Tibial nerve (tissue), 4 donors: ENCODE results near the gene CCNI. TPM values are rescaled to one million over a fixed set of nuclear protein-coding genes. Genes with fewer than 3 reads are reported as not detected.
"Not testable (repeated sequence)": the region's sequence is repeated elsewhere in the genome, so short reads cannot be mapped to it uniquely, and the experiment has no call there.

Experiments used
- DNase-seq, 2 donors: peaks; one replicate each; pipeline ENCODE4 v3.0.0-alpha.2; 2019; ENCODE audit warnings: low spot score in 2 of 2
- H3K27ac ChIP-seq, 4 donors: fragments of 200-600 bp; sonication (generic) in 3 of 4; one replicate each; pipeline ENCODE4 v1.5.1; 2017 to 2019; ENCODE audit warnings: mild to moderate bottlenecking in 1 of 4
- H3K27me3 ChIP-seq, 2 donors: fragments of 200-600 bp; sonication (generic) in 1 of 2; one replicate each; pipeline versions ENCODE4 v1.5.1 to v1.6.0; 2017 to 2019
- H3K36me3 ChIP-seq, 3 donors: fragments of 200-600 bp; sonication (generic); one replicate each; pipeline ENCODE4 v1.5.1; 2018 to 2019
- H3K4me1 ChIP-seq, 4 donors: fragments of 200-600 bp; sonication (generic) in 3 of 4; one replicate each; pipeline ENCODE4 v1.5.1; 2017 to 2019
- H3K4me3 ChIP-seq, 4 donors: fragments of 200-600 bp; sonication (generic) in 3 of 4; one replicate each; pipeline ENCODE4 v1.5.1; 2017 to 2019; ENCODE audit warnings: mild to moderate bottlenecking in 1 of 4, moderate library complexity in 1 of 4
- H3K9me3 ChIP-seq, 4 donors: fragments of 200-600 bp; sonication (generic) in 3 of 4; one replicate each; pipeline ENCODE4 v1.5.1; 2017 to 2019
- EP300 ChIP-seq, 2 donors: sonication (generic); formaldehyde crosslinking; IDR thresholded peaks; one replicate each; pipeline ENCODE4 v1.6.1; 2017; ENCODE audit warnings: antibody characterized with exemption in 2 of 2, mild to moderate bottlenecking in 1 of 2
- POLR2A ChIP-seq, 2 donors: fragments of 450-650 bp; IDR thresholded peaks; one replicate each; pipeline ENCODE4 v1.6.1; 2017; ENCODE audit warnings: antibody characterized with exemption in 2 of 2, mild to moderate bottlenecking in 2 of 2, moderate library complexity in 2 of 2
- WGBS, 2 donors: methylation state at CpG; one replicate each; pipeline ENCODE4 v1.1.5; 2018; 5-methylcytosine and 5-hydroxymethylcytosine counted together
- total RNA-seq, 4 donors: library from RNA; depleted of rRNA; stranded (reverse); fragments of >200 nt; gene quantifications; one replicate each; pipeline ENCODE4 v1.1.0, GENCODE V29; 2016
- TF ChIP-seq, protein P1 (sequence below), 5 experiments: fragments of 200-600 bp in 3 of 5; fragments of 450-650 bp in 2 of 5; sonication (generic) in 3 of 5; IDR thresholded peaks; one replicate each; pipeline ENCODE4 v1.5.1; 2016 to 2019; ENCODE audit warnings: antibody characterized with exemption in 5 of 5, mild to moderate bottlenecking in 3 of 5, moderate library complexity in 2 of 5

Gene CCNI
- total RNA-seq, 4 donors from 2014 or later: 186 to 259 (median 198) TPM

DNA sequence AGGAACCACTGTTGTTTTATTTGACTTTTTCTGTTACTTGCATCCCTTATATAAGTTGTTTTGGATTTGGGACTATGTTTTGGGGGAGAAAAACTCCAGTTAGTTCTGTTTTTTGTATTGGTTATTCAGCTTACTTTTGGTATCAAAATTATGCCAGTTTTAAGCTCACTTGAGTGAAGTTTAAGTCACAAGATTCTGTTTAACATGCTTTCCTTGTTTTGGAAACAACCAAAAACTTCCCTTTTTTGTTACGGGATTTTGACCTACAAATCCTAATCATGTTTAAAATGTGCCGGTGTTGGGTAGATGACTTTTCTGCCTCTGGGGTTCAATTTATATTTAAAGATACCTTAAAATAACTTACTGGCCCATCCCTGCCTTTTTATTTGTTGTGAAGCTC lies 36.0 kb downstream of the CCNI start:
- no peak for TF ChIP-seq POLR2A (IDR thresholded peaks at IDR 0.05)
- TF ChIP-seq, protein P1, sequence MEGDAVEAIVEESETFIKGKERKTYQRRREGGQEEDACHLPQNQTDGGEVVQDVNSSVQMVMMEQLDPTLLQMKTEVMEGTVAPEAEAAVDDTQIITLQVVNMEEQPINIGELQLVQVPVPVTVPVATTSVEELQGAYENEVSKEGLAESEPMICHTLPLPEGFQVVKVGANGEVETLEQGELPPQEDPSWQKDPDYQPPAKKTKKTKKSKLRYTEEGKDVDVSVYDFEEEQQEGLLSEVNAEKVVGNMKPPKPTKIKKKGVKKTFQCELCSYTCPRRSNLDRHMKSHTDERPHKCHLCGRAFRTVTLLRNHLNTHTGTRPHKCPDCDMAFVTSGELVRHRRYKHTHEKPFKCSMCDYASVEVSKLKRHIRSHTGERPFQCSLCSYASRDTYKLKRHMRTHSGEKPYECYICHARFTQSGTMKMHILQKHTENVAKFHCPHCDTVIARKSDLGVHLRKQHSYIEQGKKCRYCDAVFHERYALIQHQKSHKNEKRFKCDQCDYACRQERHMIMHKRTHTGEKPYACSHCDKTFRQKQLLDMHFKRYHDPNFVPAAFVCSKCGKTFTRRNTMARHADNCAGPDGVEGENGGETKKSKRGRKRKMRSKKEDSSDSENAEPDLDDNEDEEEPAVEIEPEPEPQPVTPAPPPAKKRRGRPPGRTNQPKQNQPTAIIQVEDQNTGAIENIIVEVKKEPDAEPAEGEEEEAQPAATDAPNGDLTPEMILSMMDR (IDR thresholded peaks at IDR 0.05): no peak
- no peak for TF ChIP-seq EP300 (IDR thresholded peaks at IDR 0.05)
- WGBS, 2 donors: 88 to 89% methylated on average over 2 of the region's 2 CpGs
- H3K36me3 ChIP-seq: peaks cover 0 to 29% (median 5%) of the 10 kb centered on the region in 3 donors

DNA sequence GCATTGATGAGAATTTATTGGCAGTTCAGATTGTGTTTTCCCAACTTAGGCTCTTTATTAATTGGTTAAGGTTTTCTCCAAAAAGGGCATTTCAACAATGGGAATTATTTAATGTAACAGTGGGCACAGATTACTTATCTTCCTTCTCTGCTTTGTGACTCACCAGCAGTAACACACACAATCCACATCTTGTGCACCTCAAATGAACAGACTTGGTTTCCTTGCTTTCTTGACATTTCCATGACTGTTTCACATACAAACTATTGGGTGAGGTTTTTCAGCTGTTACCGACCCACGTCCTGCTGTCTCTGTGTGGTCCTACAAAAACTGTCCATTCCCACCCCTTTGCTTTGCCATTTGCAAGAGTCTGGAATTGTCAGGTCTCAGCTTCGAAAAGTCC lies 38.1 kb downstream of the CCNI start:
- H3K36me3 ChIP-seq: peaks cover 0 to 45% (median 5%) of the 10 kb centered on the region in 3 donors
- H3K4me3 ChIP-seq: no peak overlapping the region
- peaks cover 0 to 12% (median 2%) of the 10 kb centered on the region in 4 donors for H3K4me1 ChIP-seq
- DNase-seq: no peak
- no peaks in the 10 kb centered on the region for H3K27me3 ChIP-seq
- H3K9me3 ChIP-seq: no peaks in the 10 kb centered on the region
- 91 to 94% methylated on average over 3 of the region's 3 CpGs for WGBS, 2 donors
- no peak for TF ChIP-seq POLR2A (IDR thresholded peaks at IDR 0.05)
- TF ChIP-seq EP300 (IDR thresholded peaks at IDR 0.05): no peak
- TF ChIP-seq, protein P1 (IDR thresholded peaks at IDR 0.05): no peak
- no peak overlapping the region for H3K27ac ChIP-seq

More for the DNA sequence above, 36.0 kb downstream of the CCNI start:
- no peak overlapping the region for H3K27ac ChIP-seq
- H3K9me3 ChIP-seq: no peaks in the 10 kb centered on the region
- peaks cover 0 to 25% (median 2%) of the 10 kb centered on the region in 4 donors for H3K4me1 ChIP-seq
- H3K27me3 ChIP-seq: no peaks in the 10 kb centered on the region
- no peak for DNase-seq
- H3K4me3 ChIP-seq: no peak overlapping the region

DNA sequence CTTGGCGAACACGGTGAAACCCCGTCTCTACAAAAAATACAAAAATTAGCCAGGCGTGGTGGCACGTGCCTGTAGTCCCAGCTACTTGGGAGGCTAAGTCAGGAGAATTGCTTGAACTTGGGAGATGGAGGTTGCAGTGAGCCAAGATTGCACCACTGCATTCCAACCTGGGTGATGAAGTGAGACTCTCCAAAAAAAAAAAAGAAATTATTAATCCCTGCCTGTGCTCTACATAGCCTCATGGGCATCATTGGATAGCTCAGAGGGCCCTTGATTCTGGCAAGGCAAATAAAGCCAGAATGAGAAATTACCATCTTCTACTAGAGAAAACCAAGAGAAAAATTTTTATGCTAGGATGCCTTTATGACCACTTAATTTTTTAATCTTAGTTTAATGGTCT lies 38.6 kb downstream of the CCNI start:
- not testable (repeated sequence) for H3K27me3 ChIP-seq, H3K9me3 ChIP-seq, H3K4me3 ChIP-seq, DNase-seq
- H3K4me1 ChIP-seq: peaks cover 0 to 12% (median 2%) of the 10 kb centered on the region in 4 donors
- H3K27ac ChIP-seq: peak overlapping the region in 1 of 4 donors; percentile 2
- 98 to 99% methylated on average over 5 of the region's 5 CpGs for WGBS, 2 donors
- peaks cover 0 to 50% (median 5%) of the 10 kb centered on the region in 3 donors for H3K36me3 ChIP-seq

DNA sequence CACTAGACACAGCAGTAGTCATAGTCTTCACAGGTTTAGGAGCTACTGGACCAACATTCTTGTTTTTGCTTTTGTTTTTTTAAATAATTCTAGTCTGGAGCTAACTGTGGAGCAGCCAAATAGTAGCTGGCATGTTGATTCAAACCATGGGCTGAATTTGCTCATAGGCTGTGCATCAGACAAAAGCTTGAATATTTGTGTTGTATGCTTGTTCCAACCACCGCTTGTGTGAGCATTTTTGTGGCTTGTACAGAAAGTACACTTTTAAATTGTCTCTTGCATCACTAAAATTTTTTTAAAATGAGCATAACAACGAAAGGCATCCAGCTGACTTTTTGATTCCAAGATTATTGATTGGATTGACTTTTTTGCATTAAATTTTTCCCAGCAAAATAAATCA lies 39.6 kb downstream of the CCNI start:
- peaks cover 0 to 59% (median 5%) of the 10 kb centered on the region in 3 donors for H3K36me3 ChIP-seq
- H3K9me3 ChIP-seq: no peaks in the 10 kb centered on the region

DNA sequence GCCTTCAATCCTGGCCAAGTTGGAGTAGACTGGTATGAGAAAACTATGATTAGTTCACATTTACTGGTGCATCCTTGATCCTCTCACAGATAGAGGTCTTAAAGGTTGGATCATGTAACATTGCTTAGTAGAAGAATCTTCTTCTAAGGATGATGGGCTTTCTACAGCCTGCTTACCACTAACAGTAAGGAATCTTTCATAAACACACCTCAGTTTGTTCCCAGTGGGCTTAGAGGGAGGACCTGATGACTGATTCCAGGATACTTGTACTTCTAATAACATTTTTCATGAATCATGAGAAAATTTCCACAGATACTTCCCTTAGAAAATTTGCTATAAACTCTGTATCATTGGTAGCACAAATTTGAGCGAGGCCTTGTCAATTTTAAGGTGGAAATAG lies 40.6 kb downstream of the CCNI start:
- H3K9me3 ChIP-seq: no peaks in the 10 kb centered on the region
- H3K36me3 ChIP-seq: peaks cover 0 to 70% (median 5%) of the 10 kb centered on the region in 3 donors
- peaks cover 0 to 12% (median 6%) of the 10 kb centered on the region in 4 donors for H3K4me1 ChIP-seq
- H3K4me3 ChIP-seq: no peak overlapping the region
- TF ChIP-seq EP300 (IDR thresholded peaks at IDR 0.05) (no peak), POLR2A (IDR thresholded peaks at IDR 0.05) (no peak)
- WGBS, 2 donors: 97 to 98% methylated on average over 1 of the region's 1 CpG
- peak overlapping the region in 2 of 4 donors; percentile 61 to 68 for H3K27ac ChIP-seq
- no peak for DNase-seq
- H3K27me3 ChIP-seq: no peaks in the 10 kb centered on the region

More for the DNA sequence above, 39.6 kb downstream of the CCNI start:
- H3K27me3 ChIP-seq: no peaks in the 10 kb centered on the region
- 30 to 34% methylated on average over 2 of the region's 2 CpGs for WGBS, 2 donors
- TF ChIP-seq, protein P1 (IDR thresholded peaks at IDR 0.05): no peak
- TF ChIP-seq EP300 (IDR thresholded peaks at IDR 0.05) (peak in 1 of 2 donors; percentile 48), POLR2A (IDR thresholded peaks at IDR 0.05) (no peak)
- H3K27ac ChIP-seq: peak overlapping the region in 2 of 4 donors; percentile 61 to 68
- H3K4me3 ChIP-seq: no peak overlapping the region
- peaks cover 0 to 12% (median 6%) of the 10 kb centered on the region in 4 donors for H3K4me1 ChIP-seq
- DNase-seq: no peak

DNA sequence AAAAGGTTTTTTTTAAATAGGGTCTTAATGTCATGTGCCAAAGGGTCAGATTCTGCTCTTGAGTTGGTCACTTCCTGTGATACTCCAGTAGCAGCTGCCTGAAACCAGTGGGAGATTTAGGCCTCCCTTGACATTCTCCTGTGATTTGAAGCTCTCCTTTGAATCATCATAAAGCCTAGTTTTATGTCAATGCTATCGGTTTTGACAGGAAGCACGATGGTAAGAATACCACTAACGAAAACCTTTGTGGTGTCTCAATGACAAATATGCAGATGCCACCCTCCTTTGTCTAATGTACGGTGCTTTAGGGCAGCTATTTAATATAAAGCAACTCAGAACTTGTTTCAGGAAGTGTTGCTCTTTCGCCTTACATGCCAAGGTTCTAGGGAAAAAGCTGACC lies 44.2 kb downstream of the CCNI start:
- Histone ChIP-seq H3K27me3 (no peaks in the 10 kb centered on the region), H3K27ac (peak overlapping the region in 1 of 4 donors; percentile 33), H3K4me1 (peaks cover 0 to 12% (median 5%) of the 10 kb centered on the region in 4 donors), H3K4me3 (no peak overlapping the region), H3K36me3 (peaks cover 0 to 84% (median 5%) of the 10 kb centered on the region in 3 donors), H3K9me3 (no peaks in the 10 kb centered on the region)
- WGBS, 2 donors: 60 to 69% methylated on average over 5 of the region's 5 CpGs
- no peak for TF ChIP-seq EP300 (IDR thresholded peaks at IDR 0.05)
- TF ChIP-seq, protein P1 (IDR thresholded peaks at IDR 0.05): no peak
- TF ChIP-seq POLR2A (IDR thresholded peaks at IDR 0.05): no peak
- DNase-seq: no peak

DNA sequence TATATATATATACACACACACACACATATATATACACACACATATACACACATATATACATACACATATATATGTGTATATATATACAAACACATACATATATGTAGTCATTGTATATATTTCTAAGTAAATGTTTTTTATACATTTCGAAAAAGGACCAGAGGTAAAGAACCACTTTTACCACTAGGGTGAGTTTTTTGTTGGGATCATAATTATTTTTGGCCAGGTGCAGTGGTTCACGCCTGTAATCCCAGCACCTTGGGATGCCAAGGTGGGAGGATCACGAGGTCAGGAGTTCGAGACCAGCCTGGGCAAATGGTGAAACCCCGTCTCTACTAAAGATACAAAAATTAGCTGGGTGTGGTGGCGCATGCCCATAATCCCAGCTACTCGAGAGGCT lies 46.0 kb downstream of the CCNI start:
- not testable (repeated sequence) for DNase-seq, H3K4me1 ChIP-seq, H3K27me3 ChIP-seq, H3K4me3 ChIP-seq, H3K27ac ChIP-seq, H3K9me3 ChIP-seq
- H3K36me3 ChIP-seq: peaks cover 0 to 93% (median under 1%) of the 10 kb centered on the region in 3 donors
- WGBS, 2 donors: 94 to 95% methylated on average over 7 of the region's 7 CpGs
